Ascending aorta (tissue), 2 donors: ENCODE measurements around the gene GRIK3. TPM values are rescaled to one million over a fixed set of nuclear protein-coding genes. Genes with fewer than 3 reads are reported as not detected.

ENCODE experiments used
- DNase-seq, 2 donors: peaks; one replicate each; pipeline ENCODE4 v3.0.0-alpha.2; 2019; ENCODE audit warnings: low spot score in 2 of 2
- H3K27ac ChIP-seq, 2 donors: fragments of 200-600 bp; sonication (generic); one replicate each; pipeline ENCODE4 v1.5.1; 2016 to 2017; ENCODE audit warnings: mild to moderate bottlenecking in 1 of 2
- H3K27me3 ChIP-seq: fragments of 200-600 bp; sonication (generic); one replicate; pipeline ENCODE4 v1.5.1; 2017
- H3K36me3 ChIP-seq, 2 donors: fragments of 200-600 bp; sonication (generic); one replicate each; pipeline ENCODE4 v1.5.1; 2016
- H3K4me1 ChIP-seq, 2 donors: fragments of 200-600 bp; sonication (generic); one replicate each; pipeline ENCODE4 v1.5.1; 2016 to 2017; ENCODE audit warnings: mild to moderate bottlenecking in 1 of 2
- H3K4me3 ChIP-seq, 2 donors: fragments of 200-600 bp; sonication (generic); one replicate each; pipeline ENCODE4 v1.5.1; 2016 to 2017; ENCODE audit warnings: mild to moderate bottlenecking in 1 of 2
- H3K9me3 ChIP-seq, 2 donors: fragments of 200-600 bp; sonication (generic); one replicate each; pipeline ENCODE4 v1.5.1; 2016
- intact Hi-C: fragments of 100-400 bp; cut with DNase I; formaldehyde crosslinking; loops from one replicate; pipeline ENCODE4 v1.15.1; 2023
- total RNA-seq: library from RNA; depleted of rRNA; stranded (reverse); fragments of >200 nt; gene quantifications from one replicate; pipeline ENCODE4 v1.1.0, GENCODE V29; 2016
- TF ChIP-seq, protein P1 (sequence below), 3 experiments: fragments of 200-600 bp in 2 of 3; fragments of 450-650 bp in 1 of 3; sonication (generic) in 2 of 3; IDR thresholded peaks; one replicate each; pipeline ENCODE4 v1.5.1; 2016 to 2019; ENCODE audit warnings: antibody characterized with exemption in 3 of 3, mild to moderate bottlenecking in 1 of 3, moderate library complexity in 1 of 3

Gene GRIK3
- total RNA-seq, 1 donor from 2014 or later = under 0.01 TPM

DNA sequence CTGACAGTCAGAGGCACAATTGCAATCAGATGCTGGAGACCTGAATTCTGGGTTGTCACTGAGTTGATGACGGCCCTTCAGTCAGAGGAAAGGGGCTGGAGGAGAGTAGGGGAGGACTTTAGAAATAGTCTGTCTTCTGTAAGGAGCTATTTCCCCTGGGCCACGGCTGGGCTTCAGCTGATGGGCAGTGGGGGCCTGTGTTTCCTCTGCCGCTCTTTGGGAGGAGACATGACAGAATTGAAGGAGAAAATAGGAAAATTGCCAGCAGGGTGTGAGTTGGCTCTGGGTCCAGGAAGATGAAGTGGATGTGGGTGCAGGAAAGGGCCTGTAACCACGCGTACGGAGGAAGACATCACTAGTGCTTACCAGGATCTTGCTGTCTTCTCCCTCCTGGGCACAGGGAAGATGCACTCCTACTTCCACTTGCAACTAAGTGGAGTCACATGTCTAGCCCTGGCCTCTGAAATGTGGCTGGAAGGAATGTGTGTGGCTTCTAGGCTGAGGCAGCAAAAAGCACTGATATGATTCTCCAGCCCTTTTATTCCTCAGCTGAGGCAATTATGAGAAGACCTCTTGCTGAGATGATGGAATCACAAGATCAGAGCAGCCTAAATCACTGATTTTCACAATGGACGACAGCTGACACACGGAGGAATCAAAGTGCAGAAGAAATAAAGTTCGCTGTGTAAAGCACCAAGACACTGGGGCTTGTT, 250.0 kb downstream of the GRIK3 start:
- Histone ChIP-seq H3K9me3 (no peaks in the 10 kb centered on the region), H3K36me3 (no peaks in the 10 kb centered on the region), H3K4me1 (no peaks in the 10 kb centered on the region), H3K27ac (no peak overlapping the region), H3K4me3 (no peak overlapping the region), H3K27me3 (no peaks in the 10 kb centered on the region)
- DNase-seq = no peak
- intact Hi-C loops = no loop called here
- TF ChIP-seq, protein P1, sequence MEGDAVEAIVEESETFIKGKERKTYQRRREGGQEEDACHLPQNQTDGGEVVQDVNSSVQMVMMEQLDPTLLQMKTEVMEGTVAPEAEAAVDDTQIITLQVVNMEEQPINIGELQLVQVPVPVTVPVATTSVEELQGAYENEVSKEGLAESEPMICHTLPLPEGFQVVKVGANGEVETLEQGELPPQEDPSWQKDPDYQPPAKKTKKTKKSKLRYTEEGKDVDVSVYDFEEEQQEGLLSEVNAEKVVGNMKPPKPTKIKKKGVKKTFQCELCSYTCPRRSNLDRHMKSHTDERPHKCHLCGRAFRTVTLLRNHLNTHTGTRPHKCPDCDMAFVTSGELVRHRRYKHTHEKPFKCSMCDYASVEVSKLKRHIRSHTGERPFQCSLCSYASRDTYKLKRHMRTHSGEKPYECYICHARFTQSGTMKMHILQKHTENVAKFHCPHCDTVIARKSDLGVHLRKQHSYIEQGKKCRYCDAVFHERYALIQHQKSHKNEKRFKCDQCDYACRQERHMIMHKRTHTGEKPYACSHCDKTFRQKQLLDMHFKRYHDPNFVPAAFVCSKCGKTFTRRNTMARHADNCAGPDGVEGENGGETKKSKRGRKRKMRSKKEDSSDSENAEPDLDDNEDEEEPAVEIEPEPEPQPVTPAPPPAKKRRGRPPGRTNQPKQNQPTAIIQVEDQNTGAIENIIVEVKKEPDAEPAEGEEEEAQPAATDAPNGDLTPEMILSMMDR (IDR thresholded peaks at IDR 0.05) = no peak

DNA sequence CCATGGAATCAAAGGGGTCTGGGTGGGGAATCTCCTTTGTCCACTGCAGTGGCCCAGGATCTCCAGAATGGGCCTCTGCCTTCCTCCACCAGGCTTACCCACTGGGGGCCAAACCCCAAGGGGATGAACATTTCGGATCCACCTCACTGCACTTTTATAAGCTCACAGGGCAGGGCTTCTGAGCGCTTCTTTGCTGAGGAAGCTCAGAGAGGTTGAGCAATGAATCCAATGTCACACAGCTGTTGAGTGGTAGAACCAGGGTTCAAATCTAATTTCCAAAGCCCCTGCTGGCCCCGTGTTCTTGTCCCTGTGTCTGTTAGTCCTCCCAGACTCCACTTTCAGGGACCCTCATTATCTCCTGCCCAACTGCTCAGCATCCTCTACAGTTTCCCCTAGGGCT, 250.8 kb downstream of the GRIK3 start:
- Histone ChIP-seq H3K27ac (no peak overlapping the region), H3K4me1 (no peaks in the 10 kb centered on the region), H3K27me3 (no peaks in the 10 kb centered on the region), H3K36me3 (no peaks in the 10 kb centered on the region), H3K4me3 (no peak overlapping the region), H3K9me3 (no peaks in the 10 kb centered on the region)
- intact Hi-C loops = no loop called here
- TF ChIP-seq, protein P1 (IDR thresholded peaks at IDR 0.05) = no peak
- DNase-seq = no peak

DNA sequence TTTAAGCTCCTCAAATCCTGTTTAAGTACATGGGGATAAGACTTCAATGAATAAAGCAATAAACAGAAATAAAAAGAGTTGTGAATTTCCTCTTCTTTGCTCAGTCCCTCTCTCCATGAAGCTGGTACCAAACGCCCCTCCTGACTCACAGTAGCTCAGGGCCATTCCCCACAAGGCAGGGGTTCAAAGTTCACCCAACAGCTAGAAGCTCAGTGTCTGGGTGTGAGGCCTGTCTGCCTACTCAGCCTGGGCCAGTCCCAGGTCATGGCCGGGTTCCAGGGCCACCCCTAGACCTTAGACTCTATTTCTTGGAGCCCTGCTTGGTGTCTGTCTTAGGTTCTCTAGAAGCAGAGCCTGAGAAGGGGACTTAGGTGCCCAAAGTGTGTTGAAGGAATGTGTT, 251.5 kb downstream of the GRIK3 start:
- Histone ChIP-seq H3K27me3 (no peaks in the 10 kb centered on the region), H3K9me3 (no peaks in the 10 kb centered on the region), H3K4me3 (no peak overlapping the region), H3K4me1 (no peaks in the 10 kb centered on the region), H3K36me3 (no peaks in the 10 kb centered on the region), H3K27ac (no peak overlapping the region)
- intact Hi-C loops = no loop called here
- DNase-seq = no peak
- TF ChIP-seq, protein P1 (IDR thresholded peaks at IDR 0.05) = no peak

DNA sequence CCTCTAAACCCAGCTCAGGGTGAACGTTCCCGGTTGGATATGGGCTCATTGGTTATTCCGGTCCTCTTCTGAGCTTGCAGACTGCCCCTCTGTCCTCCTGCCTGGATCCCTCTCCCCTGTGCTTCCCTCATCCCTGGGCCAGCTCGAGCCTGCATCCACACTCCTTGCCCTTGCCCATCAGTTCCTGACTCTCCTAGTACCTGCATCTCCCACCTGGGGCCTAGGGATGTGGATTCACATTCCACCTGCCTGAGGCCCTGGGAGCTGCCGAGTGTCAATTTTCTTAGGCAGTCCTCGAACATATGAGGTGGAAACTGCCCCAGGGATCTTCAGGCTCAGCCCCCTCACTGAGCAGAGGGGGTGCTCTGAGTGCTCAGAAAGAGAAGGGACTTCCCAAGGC, 252.2 kb downstream of the GRIK3 start:
- DNase-seq = no peak
- no peak overlapping the region for H3K27ac ChIP-seq
- TF ChIP-seq, protein P1 (IDR thresholded peaks at IDR 0.05) = no peak
- H3K27me3 ChIP-seq = no peaks in the 10 kb centered on the region
- no peak overlapping the region for H3K4me3 ChIP-seq
- no peaks in the 10 kb centered on the region for H3K36me3 ChIP-seq
- no peaks in the 10 kb centered on the region for H3K9me3 ChIP-seq
- intact Hi-C loops = no loop called here
- H3K4me1 ChIP-seq = no peaks in the 10 kb centered on the region

DNA sequence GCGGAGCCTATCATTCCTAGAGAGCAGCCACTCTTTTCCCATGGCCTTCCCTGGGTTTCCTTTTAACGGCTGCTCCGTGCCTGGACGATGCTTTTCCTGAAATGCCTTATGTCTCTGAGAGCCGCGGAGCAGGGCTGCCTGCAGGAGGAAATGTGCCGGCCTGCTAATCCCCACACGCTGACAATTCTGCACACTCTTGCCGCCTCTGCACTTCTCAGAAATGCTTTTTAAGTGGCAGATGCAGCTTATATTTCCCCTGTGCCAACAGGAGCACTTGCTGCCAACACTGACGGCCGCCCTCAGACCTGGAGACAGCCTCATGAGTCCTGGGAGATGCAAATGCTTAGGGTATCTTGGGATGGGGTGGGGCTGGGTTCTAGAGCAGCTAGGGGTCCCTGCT, 253.2 kb downstream of the GRIK3 start:
- Histone ChIP-seq H3K36me3 (no peaks in the 10 kb centered on the region), H3K27ac (no peak overlapping the region), H3K4me1 (no peaks in the 10 kb centered on the region), H3K27me3 (no peaks in the 10 kb centered on the region), H3K9me3 (no peaks in the 10 kb centered on the region), H3K4me3 (no peak overlapping the region)
- intact Hi-C loops = no loop called here
- TF ChIP-seq, protein P1 (IDR thresholded peaks at IDR 0.05) = no peak
- no peak for DNase-seq

DNA sequence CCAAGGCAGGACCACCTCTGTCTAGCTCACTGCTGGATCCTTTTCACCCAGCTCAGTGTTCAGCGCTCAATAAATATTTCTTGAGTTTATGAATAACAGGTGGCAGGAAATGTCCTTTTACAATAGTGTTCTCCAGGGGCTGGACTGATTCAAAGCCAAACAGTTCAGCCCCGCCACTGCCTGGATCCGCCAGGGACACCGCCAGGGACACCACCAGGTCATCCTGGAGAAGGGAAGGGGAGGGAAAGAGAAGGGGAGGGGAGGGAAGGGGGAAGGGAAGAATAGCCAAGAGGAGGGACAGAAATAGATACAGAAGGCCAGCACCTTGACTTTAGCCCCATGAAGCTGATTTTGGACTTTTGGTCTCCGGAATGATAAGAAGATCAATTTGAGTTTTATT, 255.6 kb downstream of the GRIK3 start:
- Histone ChIP-seq H3K27ac (no peak overlapping the region), H3K27me3 (no peaks in the 10 kb centered on the region), H3K36me3 (no peaks in the 10 kb centered on the region), H3K4me1 (no peaks in the 10 kb centered on the region), H3K4me3 (no peak overlapping the region), H3K9me3 (no peaks in the 10 kb centered on the region)
- intact Hi-C loops = no loop called here
- no peak for DNase-seq
- TF ChIP-seq, protein P1 (IDR thresholded peaks at IDR 0.05) = no peak
